ENCODE results near the gene UBE2QL1.

UBE2QL1 gene, protein sequence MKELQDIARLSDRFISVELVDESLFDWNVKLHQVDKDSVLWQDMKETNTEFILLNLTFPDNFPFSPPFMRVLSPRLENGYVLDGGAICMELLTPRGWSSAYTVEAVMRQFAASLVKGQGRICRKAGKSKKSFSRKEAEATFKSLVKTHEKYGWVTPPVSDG

DNA sequence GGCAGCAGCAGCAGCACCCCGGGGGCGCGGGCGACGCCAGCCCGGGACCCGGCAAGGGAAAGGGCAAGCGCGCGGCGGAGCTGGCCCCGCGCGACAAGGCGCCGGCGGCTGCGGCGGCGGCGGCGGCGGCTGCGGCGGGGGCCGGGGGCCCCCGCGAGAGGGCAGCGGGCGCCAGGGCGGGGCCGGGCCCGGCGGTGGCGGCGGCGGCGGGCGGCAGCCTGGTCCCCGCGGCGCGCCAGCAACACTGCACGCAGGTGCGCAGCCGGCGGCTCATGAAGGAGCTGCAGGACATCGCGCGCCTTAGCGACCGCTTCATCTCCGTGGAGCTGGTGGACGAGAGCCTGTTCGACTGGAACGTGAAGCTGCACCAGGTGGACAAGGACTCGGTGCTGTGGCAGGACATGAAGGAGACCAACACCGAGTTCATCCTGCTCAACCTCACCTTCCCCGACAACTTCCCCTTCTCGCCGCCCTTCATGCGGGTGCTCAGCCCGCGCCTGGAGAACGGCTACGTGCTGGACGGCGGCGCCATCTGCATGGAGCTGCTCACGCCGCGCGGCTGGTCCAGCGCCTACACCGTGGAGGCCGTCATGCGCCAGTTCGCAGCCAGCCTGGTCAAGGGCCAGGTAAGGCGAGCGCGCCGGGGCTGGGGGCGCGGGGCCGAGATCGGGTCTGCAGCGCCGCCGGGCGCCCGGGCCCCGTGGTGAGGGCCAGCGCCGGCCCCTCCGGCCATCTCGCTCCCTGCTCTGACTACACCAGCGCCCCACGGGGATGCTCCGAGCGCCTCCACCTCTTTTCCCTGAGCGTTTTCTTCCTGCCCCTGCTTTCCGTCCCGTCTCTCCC lies at the start of gene UBE2QL1:
Gene UBE2QL1 (plus strand): TSS at position 238 of the 843 bp plus-strand sequence. CDS start 35 bp downstream, at position 273.
- no peak for DNase-seq (ENCODE audit: low read depth in 2 of 2, low spot score in 1 of 2)

DNA sequence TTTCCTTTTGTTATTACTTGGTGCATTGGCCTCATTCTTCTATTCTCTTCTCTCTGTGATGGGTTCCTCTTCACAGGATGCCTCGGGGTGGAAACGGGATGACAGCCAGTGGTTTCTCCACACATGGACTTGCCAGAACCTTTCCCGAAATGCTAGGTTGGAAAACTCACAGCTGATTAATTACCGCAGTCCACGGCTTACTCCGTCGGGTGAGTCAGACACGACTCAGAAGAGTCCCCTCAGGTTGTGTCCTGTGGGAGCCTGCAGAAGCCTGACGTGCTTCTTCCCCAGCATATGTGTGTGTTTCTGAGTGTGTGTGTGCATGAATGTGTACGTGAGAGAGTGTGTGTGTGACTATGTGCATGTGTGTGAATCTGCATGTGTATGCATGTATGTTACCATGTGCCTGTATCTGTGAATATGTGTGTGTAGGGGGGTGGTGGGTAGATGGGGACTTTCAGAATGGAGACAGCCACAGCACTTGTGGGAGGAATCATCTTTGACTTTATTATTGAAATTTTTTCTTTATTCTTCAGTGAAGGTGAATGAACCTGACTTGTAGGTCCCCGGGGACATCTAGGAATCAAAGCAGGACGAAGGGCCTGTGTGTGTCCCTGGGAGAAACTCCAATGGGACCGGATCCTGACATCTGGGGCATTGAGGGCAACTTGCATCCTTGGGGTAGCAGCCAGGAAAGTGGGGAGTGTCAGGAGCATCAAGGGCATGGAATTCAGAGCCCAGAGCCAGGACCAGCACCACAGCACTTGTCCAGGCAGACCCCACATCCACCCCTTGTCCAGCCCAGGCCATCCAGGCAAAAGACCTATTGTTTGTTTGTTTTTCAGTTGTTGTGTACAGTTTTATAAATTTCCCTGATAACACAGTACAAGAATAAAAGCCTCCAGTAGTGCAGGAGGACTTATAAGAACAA lies 48.4 kb upstream of the UBE2QL1 start:
- DNase-seq (ENCODE audit: low read depth in 2 of 2, low spot score in 1 of 2): no peak

DNA sequence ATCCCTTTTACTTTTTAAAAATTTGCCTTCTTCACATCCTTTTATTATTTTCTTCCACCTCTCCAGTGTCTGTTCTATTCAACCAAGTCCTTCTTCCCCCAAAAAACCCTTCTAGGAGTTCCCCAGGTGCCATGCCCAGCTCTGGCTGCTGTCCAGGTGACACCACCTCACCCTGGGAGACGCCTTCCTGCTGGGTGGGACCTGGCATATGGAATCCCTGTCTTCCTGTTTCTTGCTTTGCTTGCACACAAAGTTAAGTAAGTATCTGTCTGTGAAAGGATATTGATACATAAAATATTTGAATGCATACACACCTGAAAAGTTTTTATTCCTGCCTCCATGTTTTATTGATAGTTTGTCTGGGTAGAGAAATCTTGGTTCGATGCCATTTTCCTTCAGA lies 47.2 kb upstream of the UBE2QL1 start:
- no peak for DNase-seq (ENCODE audit: low read depth in 2 of 2, low spot score in 1 of 2)

DNA sequence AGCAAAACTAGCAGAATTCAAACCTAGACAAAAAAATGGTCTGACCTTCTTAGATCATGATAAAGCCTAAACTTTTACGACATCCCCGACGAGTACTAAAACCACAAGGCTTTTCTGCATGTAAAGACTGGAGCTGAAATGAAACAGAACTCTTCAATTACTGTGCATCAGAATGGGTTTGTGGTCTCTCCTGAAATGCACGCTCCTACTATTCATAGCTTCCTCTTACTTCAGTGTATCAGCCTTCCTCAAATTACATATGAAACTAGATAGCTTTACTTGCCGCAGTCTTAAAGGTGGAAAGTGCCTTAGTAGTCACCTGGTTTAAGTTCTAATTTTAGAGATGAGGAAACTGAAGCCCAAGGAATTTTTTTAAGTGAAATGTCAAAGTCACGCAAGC lies 45.7 kb upstream of the UBE2QL1 start:
- no peak for DNase-seq (ENCODE audit: low read depth in 2 of 2, low spot score in 1 of 2)

DNA sequence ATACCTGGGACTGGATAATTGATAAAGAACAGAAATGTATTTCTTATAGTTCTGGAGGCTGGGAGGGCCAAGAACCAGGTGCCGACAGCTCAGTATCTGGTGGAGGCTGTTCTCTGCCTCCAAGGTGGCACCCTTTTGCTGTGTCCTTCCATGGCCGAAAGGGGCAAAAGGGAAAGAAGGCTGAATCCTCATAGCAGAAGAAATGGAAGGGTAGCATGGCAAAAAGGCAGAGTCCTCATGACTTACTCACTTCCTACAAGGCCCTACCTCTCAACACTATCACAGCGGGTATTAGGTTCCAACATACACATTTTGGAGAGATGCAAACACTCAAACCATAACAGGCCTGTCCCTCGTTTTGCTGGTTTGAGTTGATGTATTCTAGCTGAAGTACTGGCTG lies 45.2 kb upstream of the UBE2QL1 start:
- no peak for DNase-seq (ENCODE audit: low read depth in 2 of 2, low spot score in 1 of 2)

DNA sequence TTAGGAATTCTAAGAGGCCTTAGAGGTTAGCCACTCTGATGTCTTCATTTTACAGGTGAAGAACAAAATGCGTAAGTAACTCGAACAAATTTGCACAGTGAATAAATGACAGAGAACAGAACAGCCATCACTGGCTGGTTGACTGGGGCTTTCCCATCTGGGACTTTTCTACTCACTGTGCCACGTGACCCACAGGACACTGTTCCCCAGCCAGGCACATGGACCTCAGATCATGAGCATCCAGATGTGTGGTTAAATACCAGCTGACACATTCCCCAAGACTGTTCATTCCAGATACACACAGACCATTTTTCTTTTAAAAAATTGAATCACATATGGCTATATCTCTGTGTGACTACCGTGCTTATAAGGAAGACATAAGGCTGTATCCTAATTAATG lies 44.5 kb upstream of the UBE2QL1 start:
- DNase-seq (ENCODE audit: low read depth in 2 of 2, low spot score in 1 of 2): no peak

DNA sequence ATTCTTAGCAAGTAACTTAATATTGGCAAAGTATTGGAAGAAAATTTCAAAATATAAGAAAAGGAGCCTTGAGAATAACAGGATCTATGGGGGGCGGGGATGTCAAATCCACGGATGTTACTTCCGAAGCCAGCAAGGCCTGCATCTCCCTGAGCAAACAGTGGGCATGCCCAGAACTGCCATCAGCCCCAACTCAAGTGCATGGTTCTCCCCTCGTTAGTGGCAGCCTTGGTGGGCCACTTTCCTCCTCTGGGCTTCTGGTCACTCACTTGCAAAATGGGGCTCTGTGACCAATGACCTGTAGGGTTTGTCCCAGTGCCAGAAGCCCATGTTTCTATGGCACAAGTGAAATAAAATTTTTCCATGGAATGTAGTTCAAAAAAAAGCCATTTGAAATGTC lies 43.1 kb upstream of the UBE2QL1 start:
- DNase-seq (ENCODE audit: low read depth in 2 of 2, low spot score in 1 of 2): no peak

DNA sequence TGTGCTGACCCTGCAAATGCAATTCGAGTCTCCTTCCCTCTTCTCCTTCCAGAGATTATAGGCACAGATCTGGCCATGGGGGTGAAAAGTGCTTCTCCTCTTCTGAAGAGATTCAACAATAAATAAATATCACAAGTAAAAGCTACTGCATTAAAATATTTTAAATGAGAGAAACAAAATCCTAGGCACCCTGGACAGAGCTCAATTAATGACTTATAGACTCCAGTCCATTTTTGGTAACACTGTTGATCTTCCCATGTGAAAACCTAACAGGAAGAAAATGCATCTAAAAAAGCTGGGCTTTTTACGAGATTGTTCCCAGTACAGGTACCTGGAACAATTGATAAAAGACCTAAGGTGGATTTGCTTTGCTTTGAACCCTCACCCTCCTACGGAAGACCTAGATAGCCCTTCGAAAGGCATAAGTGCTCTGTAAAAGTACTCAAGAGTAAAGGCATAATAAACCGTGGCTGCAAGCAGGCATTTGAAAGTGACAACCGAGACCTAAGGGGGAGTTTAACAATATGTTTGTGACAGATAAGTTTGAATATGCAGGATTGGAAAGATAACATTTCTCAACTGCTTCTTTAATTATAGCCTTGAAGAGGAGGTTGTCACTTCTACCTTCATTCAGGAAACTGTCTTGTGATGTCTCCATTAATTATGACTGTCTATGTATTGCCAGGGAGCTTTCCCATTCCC lies 41.0 kb upstream of the UBE2QL1 start:
- DNase-seq (ENCODE audit: low read depth in 2 of 2, low spot score in 1 of 2): no peak

DNA sequence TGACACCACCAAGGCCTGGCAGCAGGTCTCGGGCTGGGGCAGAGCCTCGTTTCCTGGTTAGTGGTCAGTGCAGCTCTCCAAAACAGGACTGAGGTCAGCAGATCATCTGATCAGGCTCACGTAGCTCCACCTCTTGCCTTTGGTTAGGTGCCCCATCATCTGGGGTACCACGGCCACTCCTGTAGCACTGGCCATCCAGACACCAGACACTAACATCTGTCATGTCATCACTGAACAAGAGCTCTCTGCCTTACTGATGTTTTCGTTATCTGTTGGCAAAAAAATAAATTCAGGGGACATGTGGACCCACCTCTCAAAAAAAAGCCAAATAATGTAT lies 40.4 kb upstream of the UBE2QL1 start:
- DNase-seq (ENCODE audit: low read depth in 2 of 2, low spot score in 1 of 2): no peak

DNA sequence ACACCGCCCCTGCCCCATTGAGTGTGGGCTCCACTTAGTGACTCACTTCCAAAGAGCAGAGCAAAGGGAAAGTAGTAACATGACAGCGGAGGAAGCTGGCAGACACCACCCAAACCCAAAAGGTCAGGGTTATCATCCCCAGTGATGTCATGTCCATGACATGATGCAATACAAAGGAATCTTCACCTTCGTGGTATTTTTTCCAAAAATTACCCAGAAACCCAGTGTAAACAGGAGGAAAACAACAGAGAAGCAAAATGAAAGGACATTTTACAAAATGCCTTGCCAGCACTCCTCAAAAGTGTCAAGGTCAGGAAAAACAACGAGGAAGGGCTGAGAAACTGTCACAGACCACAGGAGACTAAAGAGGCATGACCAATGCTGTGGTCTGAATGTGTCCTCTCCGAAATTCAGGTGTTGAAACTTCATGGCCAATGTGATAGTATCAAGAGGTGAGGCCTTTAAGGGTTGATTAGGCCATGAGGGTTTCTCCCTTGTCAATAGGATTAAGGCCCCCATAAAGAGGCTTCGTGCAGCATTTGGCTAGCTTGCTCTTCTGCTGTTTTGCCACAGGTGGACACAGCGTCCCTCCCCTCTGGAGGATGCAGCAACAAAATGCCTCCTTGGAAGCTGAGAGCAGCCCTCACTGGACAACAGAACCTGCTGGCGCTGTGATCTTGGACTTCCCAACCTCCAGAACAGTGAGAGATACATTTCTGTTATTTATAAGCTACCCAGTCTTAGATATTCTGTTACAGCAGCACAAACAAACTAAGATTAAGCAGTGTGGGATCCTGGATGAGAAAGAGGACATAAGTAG lies 39.8 kb upstream of the UBE2QL1 start:
- no peak for DNase-seq (ENCODE audit: low read depth in 2 of 2, low spot score in 1 of 2)

DNA sequence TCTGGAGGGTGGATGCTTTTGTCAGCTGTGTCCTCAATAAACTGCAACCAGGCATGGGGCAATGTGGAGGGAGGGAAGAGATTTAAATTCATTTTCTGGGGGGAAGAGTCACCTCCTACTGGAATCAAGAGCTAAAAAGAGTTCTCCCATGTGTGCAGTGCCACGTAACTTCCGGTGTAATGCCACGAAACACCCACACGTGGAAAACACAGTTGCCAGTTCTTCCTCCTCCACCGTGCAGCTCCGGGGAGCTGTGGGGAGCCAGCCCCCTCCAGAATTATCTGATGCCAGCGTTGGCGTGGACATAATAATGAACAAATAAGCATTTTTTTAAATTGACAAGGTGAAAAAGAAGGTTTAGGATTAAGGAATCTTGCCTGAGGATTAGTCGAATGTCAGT lies 38.2 kb upstream of the UBE2QL1 start:
- no peak for DNase-seq (ENCODE audit: low read depth in 2 of 2, low spot score in 1 of 2)

DNA sequence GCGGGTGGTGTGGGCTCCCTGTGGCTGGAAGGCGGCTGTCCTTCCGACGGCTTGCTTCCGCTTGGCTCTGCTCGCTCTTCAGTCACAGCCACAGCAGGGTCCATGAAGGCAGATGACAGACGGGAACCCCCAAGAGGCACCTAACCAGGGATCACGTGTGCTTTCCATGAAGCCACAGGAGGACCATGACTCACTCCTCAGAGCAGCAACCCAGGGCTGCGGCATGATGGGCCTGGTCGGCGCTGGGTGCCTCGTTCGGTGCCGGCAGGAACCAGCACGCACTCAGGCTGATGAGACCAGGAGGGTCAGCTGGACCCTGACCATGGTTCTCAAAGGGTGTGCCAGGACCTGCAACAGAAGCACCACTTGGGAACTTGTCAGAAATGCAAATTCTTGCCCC lies 37.5 kb upstream of the UBE2QL1 start:
- DNase-seq (ENCODE audit: low read depth in 2 of 2, low spot score in 1 of 2): no peak

DNA sequence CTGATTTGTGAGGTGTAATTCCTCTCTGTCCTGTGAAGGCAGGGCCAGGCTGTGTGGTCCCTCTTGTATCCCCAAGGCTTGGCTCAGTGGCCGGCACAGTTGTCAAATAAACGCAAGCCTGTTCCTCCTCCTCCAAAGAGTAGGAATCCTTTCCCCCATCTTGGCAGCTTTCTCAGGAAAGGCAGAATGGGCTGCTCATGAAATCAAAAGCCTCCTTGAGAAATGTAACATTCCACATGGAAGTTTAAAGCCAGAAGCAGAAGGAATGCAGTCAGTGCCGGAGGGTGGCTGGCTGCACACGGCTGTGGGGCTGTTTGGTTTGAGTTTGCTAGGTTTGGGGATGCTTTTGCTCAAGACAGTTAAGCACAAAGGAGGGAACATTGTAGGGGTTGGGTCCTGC lies 35.8 kb upstream of the UBE2QL1 start:
- no peak for DNase-seq (ENCODE audit: low read depth in 2 of 2, low spot score in 1 of 2)

DNA sequence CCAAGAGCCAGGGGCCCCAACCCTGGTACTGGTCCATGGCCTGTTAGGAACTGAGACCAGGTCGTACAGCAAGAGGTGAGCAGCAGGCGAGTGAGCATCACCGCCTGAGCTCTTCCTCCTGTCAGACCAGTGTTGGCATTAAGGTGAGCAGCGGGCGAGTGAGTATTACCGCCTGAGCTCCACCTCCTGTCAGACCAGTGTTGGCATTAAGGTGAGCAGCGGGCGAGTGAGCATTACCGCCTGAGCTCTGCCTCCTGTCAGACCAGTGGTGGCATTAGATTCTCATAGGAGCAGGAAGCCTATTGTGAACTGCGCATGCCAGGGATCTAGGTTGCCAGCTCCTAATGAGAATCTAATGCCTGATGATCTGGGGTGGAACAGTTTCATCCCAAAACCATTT lies 31.0 kb upstream of the UBE2QL1 start:
- DNase-seq (ENCODE audit: low read depth in 2 of 2, low spot score in 1 of 2): no peak

DNA sequence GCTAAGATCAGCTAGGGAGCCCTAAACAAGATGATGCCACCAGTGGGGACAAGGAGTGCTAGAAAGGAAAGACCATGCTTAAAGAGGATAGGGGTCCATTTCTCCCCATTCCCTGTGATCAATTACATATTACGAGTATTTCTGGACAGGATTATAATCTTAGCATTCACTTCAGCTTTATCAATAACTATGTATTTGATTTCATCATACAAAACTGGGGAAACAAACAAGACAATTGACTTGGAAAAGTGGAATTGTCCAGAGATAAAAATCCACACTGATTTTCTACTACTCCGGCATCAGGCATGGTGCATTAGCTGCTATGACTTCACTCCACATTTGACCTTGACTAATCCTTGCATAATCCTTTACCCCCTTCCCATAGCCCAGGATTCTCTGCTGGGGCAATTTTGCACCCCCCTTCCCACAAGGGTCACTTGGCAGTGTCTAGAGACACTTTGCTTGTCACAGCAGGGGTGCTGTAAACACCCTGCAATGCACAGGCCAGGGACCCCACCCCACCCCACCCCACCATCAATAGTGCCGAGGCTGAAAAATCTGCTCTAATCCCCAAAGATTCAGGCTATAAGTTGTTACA lies 29.9 kb upstream of the UBE2QL1 start:
- no peak for DNase-seq (ENCODE audit: low read depth in 2 of 2, low spot score in 1 of 2)

DNA sequence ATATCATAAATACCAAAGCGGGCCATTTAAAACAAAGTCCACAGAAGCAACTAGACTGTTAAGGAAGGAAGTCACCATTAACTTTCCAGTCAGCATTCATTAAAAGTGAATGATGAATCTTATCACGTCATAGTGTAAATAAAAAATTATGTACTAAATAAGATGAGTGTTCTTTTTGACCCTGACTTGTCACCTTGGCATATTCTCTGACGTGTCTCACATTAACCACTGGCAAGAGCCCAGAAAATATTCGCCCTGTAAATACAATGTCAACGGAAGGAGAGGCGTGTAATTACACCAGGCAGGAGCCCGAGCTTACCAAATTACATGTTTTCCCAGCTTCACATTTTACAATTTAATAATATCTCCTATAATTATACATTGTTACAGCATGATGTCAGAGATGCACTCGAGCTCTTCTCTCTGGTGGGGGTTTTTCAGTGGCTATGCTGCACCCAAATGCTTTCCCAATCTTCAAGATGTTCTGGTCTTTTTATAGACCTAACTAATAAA lies 29.3 kb upstream of the UBE2QL1 start:
- DNase-seq (ENCODE audit: low read depth in 2 of 2, low spot score in 1 of 2): no peak

DNA sequence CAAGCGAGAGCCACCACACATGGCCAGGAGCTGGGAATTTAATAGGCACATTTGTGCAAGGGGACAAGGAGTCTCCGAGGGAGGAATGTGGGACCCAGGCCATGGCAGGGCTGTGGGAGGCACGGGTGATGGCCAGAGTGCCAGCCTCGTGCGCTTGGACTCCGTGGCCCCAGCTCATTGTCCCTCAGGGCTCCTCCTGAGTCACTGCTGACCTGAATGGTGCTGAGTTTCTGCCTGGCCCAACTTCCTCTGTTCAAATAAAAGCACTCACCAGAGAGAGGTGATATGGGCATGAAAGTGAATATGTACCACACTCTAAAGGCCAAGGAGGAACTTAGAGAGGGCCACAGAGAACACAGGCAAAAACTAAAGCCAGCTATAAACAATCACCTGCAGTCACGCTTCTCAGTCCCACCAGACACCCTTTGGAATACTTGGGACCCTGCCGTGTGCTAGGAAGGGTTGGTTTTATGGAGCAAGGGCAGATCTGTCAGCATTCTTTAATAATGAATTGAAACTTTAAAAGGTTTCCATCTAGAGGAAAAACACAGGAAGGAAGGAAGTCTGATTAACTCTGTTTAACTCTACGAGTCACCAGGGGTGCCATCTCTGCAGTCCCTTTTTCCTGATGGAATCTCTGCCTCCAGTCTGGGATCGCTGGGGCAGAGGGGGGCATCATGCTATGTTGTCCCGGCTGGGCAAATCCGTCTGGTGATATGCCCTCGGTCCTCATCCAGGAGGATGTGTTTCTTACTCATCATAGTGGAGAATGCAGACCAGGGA lies 25.1 kb upstream of the UBE2QL1 start:
- DNase-seq (ENCODE audit: low read depth in 2 of 2, low spot score in 1 of 2): no peak

DNA sequence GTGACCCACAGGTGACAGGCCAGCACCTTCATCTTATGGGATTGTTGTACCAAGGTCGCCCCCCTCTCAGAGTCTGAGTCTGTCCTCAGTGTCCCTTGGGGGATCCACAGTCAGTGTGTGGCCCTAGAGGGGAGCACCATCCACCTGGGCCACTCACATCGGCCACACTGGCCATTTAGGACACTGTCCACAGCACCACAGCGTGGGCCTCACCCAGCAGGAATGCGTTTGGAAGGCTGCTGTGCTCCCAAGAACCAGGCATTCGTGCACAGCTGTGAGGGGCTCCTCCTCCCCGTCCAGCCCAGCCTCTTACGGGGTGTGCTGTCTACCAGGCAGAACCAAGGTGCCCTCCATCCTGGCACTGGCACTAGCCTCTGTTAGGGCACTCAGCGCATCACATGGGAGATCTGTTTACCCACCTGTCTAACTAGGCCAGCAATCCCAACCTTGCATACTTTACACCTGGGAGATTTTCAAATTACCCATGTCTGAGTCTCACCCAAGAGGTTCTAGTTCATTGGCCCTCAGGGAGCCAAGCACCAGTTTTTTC lies 24.5 kb upstream of the UBE2QL1 start:
- DNase-seq (ENCODE audit: low read depth in 2 of 2, low spot score in 1 of 2): no peak

DNA sequence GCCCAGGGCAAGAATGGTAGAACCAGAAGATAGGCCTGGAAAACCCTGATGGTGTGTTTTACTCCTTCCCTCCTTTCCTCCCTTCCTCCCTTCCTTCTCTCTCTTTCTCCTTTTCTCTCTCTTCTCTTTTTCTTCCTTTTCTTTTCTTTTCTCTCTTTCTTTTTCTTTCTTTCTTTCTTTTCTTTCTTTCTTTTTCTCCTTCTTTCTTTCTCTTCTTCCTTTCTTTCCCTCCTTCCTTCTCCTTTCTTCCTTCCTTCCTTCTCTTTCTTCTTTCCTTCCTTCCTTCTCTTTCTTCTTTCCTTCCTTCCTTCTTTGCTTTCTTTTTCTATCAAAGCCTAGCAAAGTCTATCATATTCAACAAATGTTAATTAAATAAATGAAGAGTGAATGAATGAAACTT lies 24.0 kb upstream of the UBE2QL1 start:
- DNase-seq (ENCODE audit: low read depth in 2 of 2, low spot score in 1 of 2): no peak

All from stimulated activated CD8-positive, alpha-beta memory T cell treated with anti-CD3 and anti-CD28 coated beads, Interleukin-4, amount 100 ng/mL, for 4 hours (primary cell).